HUES64 (cell line): Measurements from ENCODE around the gene CLEC1A.

Experiments used
- H3K27ac ChIP-seq: 2 replicates; pipeline ENCODE4 v1.7.0; 2013; ENCODE audit warnings: low read depth, low read length, inconsistent platforms
- H3K27me3 ChIP-seq: 2 replicates; pipeline ENCODE4 v1.6.1; 2013; ENCODE audit warnings: mild to moderate bottlenecking, low read length; ENCODE audit not compliant: insufficient read depth
- H3K36me3 ChIP-seq: 2 replicates; pipeline ENCODE4 v1.6.1; 2013; ENCODE audit warnings: mild to moderate bottlenecking, low read length; ENCODE audit not compliant: insufficient read depth
- H3K4me1 ChIP-seq: 2 replicates; pipeline ENCODE4 v1.6.1; 2013; ENCODE audit warnings: mild to moderate bottlenecking, low read length, moderate library complexity; ENCODE audit not compliant: insufficient read depth
- H3K4me3 ChIP-seq: 2 replicates; pipeline ENCODE4 v1.5.1; 2013; ENCODE audit warnings: mild to moderate bottlenecking, low read length, moderate library complexity
- H3K9ac ChIP-seq: 2 replicates; pipeline ENCODE4 v1.6.1; 2013; ENCODE audit warnings: mild to moderate bottlenecking, low read depth, low read length
- H3K9me3 ChIP-seq: 2 replicates; pipeline ENCODE4 v1.6.1; 2013; ENCODE audit warnings: low read depth, low read length; ENCODE audit not compliant: insufficient read depth
- WGBS: fragments of 150-250, 120-280 bp; methylation state at CpG from one replicate; pipeline ENCODE4 v1.1.7; 2013; ENCODE audit warnings: missing lambda C conversion rate; 5-methylcytosine and 5-hydroxymethylcytosine counted together

Gene CLEC1A

DNA sequence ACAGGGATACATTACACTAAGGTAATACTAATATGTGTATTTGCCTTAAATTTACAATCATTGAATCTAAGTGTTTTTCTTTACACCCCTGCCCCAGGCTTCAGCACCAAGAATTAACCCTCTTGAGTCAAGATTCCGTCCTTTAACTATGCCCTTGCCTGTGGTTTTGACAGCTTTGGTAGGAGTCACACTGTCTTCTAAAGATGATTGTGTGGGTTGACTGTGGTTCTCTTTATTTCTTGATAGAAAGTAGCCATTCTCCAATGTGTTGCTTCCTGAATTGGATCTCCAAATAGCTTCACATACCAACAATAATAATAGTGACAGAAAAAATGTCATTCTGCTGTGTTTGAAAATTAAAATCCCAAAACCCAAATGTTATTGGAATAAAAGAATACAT is 27.6 kb upstream of the CLEC1A start:
- H3K36me3 ChIP-seq, result no peaks in the 10 kb centered on the region
- H3K4me3 ChIP-seq, result no peak overlapping the region
- peaks cover 24% of the 10 kb centered on the region for H3K4me1 ChIP-seq
- H3K9ac ChIP-seq, result no peak overlapping the region
- H3K27me3 ChIP-seq, result no peaks in the 10 kb centered on the region
- no peaks in the 10 kb centered on the region for H3K9me3 ChIP-seq
- WGBS, result 95% methylated on average over 1 of the region's 1 CpG
- H3K27ac ChIP-seq, result no peak overlapping the region

DNA sequence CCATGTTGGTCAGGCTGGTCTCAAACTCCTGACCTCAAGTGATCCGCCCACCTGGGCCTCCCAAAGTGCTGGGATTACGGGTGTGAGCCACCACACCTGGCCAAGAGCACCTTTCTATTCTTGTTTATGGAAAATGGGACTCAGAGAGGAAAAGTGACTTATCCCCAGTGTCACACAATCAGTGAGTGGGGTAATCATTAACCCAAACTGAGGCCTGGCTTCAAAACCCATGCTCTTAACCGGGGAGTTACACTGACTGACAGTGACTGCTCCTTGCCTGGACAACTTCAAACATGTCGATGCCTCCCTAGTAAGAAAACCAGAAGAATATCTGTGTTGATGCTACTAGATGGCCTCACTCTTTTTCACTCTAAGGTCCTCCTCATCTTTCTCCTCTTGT is 23.9 kb upstream of the CLEC1A start:
- H3K27me3 ChIP-seq, result no peaks in the 10 kb centered on the region
- H3K27ac ChIP-seq, result no peak overlapping the region
- no peaks in the 10 kb centered on the region for H3K4me1 ChIP-seq
- H3K36me3 ChIP-seq, result no peaks in the 10 kb centered on the region
- no peaks in the 10 kb centered on the region for H3K9me3 ChIP-seq
- 86% methylated on average over 4 of the region's 4 CpGs for WGBS
- no peak overlapping the region for H3K9ac ChIP-seq
- no peak overlapping the region for H3K4me3 ChIP-seq

DNA sequence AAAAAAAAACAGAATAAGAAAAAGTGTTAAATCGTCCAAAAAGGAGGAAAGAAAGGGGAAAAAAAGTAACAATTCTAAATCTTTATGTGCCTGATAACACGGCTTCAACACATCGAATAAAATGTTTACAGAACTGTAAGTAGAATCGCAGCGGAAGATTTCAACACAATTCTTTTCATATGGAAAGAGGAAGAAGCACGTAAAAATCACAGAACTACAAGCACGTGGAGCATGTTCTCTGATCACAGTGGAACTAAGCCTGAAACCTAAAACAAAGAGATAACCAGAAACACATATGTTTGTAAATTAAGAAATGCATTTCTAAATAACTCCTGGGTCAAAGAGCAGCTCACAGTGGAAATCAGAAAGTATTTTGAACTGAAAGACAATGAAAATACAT is 22.5 kb upstream of the CLEC1A start:
- no peaks in the 10 kb centered on the region for H3K4me1 ChIP-seq
- no peak overlapping the region for H3K4me3 ChIP-seq
- H3K27me3 ChIP-seq, result no peaks in the 10 kb centered on the region
- H3K9me3 ChIP-seq, result no peaks in the 10 kb centered on the region
- WGBS, result 88% methylated on average over 7 of the region's 7 CpGs
- H3K9ac ChIP-seq, result no peak overlapping the region
- no peak overlapping the region for H3K27ac ChIP-seq
- no peaks in the 10 kb centered on the region for H3K36me3 ChIP-seq

DNA sequence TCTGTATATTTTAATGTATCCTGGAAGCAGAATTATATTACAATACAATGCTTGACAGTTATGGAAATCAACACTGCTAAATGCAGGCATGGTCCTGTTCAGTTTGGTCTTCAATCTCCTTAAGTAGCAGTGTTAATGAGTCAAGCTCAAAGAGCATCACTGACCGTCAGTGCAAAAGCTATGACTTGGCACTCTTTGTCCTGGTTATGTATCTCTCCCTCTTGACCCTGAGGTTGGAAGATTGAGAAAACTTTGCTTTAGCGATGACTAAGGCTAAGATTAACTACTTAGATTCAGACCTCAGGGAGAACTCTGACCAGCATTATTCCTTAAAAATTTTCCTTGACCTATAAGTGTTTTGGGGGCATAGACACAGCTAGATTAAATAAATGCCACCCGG is 20.3 kb upstream of the CLEC1A start:
- no peaks in the 10 kb centered on the region for H3K4me1 ChIP-seq
- WGBS, result 95% methylated on average over 2 of the region's 3 CpGs
- no peak overlapping the region for H3K4me3 ChIP-seq
- no peak overlapping the region for H3K9ac ChIP-seq
- no peak overlapping the region for H3K27ac ChIP-seq
- H3K9me3 ChIP-seq, result no peaks in the 10 kb centered on the region
- H3K27me3 ChIP-seq, result no peaks in the 10 kb centered on the region
- H3K36me3 ChIP-seq, result no peaks in the 10 kb centered on the region

DNA sequence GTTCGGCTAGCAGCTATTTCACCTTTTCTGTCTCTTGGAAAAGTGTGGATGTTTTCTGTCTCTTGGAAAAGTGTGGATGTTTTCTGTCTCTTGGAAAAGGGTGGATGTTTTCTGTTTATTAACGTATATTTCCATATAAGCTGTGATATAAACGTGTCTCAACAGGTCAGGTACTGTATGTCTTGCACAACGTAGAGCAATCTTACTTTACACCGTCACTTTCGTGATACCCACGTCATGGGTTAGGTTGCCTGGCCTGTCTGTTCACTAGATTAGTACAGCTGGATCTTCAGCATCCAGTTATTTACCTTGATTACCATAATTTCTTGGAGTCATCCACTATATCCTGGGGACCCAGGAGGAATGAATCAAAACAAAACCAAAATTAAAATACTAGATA is 17.1 kb upstream of the CLEC1A start:
- Histone ChIP-seq H3K4me1 (no peaks in the 10 kb centered on the region), H3K36me3 (no peaks in the 10 kb centered on the region), H3K27me3 (no peaks in the 10 kb centered on the region), H3K9ac (no peak overlapping the region), H3K9me3 (no peaks in the 10 kb centered on the region), H3K27ac (no peak overlapping the region), H3K4me3 (no peak overlapping the region)
- 96% methylated on average over 7 of the region's 7 CpGs for WGBS

DNA sequence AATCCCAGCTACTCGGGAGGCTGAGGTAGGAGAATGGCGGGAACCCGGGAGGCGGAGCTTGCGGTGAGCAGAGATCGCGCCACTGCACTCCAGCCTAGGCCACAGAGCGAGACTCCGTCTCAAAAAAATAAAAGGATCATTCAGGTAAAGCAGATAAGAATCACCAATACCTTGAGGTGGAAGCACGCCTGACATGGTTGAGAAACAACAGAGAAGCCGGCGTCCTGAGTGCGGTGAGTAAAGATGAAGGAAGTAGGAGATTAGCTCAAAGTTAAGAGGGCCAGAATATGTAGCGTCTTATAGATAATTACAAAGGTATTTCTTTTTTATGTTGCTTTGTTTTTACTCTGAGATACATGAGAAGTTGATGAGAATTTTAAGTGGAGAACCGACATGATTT is 16.5 kb upstream of the CLEC1A start:
- 93% methylated on average over 15 of the region's 15 CpGs for WGBS
- H3K4me1 ChIP-seq, result no peaks in the 10 kb centered on the region
- no peaks in the 10 kb centered on the region for H3K27me3 ChIP-seq
- H3K9me3 ChIP-seq, result no peaks in the 10 kb centered on the region
- no peak overlapping the region for H3K27ac ChIP-seq
- no peak overlapping the region for H3K9ac ChIP-seq
- H3K4me3 ChIP-seq, result no peak overlapping the region
- H3K36me3 ChIP-seq, result no peaks in the 10 kb centered on the region

DNA sequence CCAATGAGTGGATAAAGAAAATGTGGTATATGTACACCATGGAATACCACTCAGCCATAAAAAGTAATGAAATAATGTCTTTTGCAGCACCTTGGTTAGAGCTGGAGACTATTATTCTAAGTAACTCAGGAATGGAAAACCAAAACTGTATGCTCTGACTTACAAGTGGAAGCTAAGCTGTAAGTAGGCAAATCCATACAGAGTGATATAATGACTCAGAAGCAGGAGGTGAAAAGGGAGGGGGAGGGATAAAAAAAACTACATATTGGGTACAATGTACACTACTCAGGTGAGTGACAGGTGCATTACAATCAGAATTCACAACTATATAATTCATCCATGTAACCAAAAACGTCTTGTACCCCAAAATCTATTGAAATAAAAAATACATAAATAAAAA is 15.1 kb upstream of the CLEC1A start:
- Histone ChIP-seq H3K4me1 (no peaks in the 10 kb centered on the region), H3K27ac (no peak overlapping the region), H3K9ac (no peak overlapping the region), H3K4me3 (no peak overlapping the region), H3K9me3 (no peaks in the 10 kb centered on the region), H3K36me3 (no peaks in the 10 kb centered on the region), H3K27me3 (no peaks in the 10 kb centered on the region)
- no CpG with 5 or more reads among the region's 1 CpG for WGBS

DNA sequence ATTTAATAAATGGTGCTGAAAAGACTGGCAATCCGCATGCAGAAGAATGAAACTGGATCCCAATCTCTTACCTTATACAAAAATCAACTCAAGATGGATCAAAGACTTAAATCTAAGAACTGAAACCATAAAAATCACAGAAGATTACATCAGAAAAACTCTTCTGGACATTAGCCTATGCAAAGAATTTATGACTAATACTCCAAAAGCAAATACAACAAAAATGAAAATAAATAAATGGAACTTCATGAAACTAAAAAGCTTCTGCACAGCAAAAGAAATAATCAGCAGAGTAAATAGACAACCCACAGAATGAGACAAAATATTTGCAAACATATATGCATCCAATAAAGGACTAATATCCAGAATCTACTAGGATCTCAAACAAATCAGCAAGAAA is 14.3 kb upstream of the CLEC1A start:
- no peaks in the 10 kb centered on the region for H3K4me1 ChIP-seq
- no peak overlapping the region for H3K27ac ChIP-seq
- H3K9me3 ChIP-seq, result no peaks in the 10 kb centered on the region
- whole genome bisulfite sequencing, result 93% methylated on average over 1 of the region's 1 CpG
- H3K27me3 ChIP-seq, result no peaks in the 10 kb centered on the region
- H3K4me3 ChIP-seq, result no peak overlapping the region
- H3K36me3 ChIP-seq, result no peaks in the 10 kb centered on the region
- no peak overlapping the region for H3K9ac ChIP-seq

DNA sequence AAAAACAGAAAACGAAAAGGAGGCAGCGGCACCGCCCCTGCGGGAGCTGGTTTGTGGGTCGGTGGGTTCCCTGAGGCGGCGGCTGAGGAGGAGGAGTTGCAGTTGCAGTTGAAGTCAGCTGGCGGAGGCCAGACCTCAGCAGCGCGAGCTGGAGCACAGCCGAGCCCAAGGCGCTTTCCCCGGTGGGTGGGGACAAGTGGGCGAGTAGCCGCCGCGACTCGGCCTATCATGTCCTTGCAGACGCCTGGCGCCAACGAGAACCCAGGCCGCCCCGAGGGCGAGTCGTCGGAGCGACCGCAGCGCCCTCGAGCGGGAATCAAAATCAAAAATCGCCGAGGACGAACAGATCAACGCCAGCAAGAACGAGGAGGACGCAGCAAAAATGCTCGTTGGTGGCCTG is 12.7 kb upstream of the CLEC1A start:
- no peak overlapping the region for H3K27ac ChIP-seq
- no peaks in the 10 kb centered on the region for H3K27me3 ChIP-seq
- H3K4me1 ChIP-seq, result no peaks in the 10 kb centered on the region
- H3K9ac ChIP-seq, result no peak overlapping the region
- H3K4me3 ChIP-seq, result no peak overlapping the region
- 95% methylated on average over 38 of the region's 38 CpGs for WGBS
- H3K9me3 ChIP-seq, result no peaks in the 10 kb centered on the region
- H3K36me3 ChIP-seq, result no peaks in the 10 kb centered on the region

DNA sequence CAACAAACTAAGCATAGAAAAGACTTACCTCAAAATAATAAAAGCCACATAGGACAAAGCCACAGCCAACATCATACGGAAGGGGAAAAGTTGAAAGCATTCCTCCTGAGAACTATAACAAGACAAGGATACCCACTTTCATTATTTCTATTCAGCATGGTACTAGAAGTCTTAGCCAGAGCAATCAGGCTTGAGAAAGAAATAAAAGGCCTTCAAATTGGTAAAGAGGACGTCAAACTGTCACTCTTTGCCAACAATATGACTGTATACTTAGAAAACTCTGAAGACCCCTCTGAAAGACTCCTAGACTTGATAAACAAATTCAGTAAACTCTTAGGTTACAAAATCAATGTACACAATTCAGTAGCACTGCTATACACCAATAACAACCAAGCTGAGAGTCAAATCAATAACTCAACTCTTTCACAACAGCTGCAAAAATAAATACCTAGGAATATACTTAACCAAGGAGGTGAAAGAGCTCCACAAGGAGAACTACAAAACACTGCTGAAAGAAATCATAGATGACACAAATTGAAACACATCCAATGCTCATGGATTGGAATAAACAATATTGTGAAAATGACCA is 11.6 kb upstream of the CLEC1A start:
- no peak overlapping the region for H3K4me3 ChIP-seq
- H3K27ac ChIP-seq, result no peak overlapping the region
- no peaks in the 10 kb centered on the region for H3K36me3 ChIP-seq
- H3K9me3 ChIP-seq, result no peaks in the 10 kb centered on the region
- H3K9ac ChIP-seq, result no peak overlapping the region
- no peaks in the 10 kb centered on the region for H3K27me3 ChIP-seq
- no peaks in the 10 kb centered on the region for H3K4me1 ChIP-seq
- 93% methylated on average over 2 of the region's 2 CpGs for WGBS

DNA sequence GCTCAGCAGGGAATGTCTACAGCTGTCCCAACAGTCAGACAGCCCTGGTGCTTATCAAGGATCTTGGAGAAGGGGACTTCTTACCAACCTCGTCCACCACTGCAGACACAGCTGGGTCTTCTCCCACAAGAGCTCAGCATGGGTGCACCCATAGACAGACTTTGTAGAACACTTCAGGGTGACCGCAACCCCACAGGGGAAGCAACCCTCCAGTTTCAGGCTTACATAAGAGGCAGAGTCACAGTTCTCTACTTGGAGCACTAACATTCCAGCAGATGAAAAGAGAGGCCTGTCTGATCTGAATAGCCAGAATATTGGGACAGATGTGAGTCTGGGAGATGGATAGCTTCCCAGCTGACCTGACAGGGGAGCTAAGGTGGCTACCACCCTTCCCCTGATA is 3.5 kb upstream of the CLEC1A start:
- H3K36me3 ChIP-seq, result no peaks in the 10 kb centered on the region
- peaks cover 13% of the 10 kb centered on the region for H3K4me1 ChIP-seq
- no peaks in the 10 kb centered on the region for H3K27me3 ChIP-seq
- H3K9ac ChIP-seq, result no peak overlapping the region
- no peaks in the 10 kb centered on the region for H3K9me3 ChIP-seq
- H3K27ac ChIP-seq, result no peak overlapping the region
- 93% methylated on average over 2 of the region's 2 CpGs for WGBS
- no peak overlapping the region for H3K4me3 ChIP-seq

DNA sequence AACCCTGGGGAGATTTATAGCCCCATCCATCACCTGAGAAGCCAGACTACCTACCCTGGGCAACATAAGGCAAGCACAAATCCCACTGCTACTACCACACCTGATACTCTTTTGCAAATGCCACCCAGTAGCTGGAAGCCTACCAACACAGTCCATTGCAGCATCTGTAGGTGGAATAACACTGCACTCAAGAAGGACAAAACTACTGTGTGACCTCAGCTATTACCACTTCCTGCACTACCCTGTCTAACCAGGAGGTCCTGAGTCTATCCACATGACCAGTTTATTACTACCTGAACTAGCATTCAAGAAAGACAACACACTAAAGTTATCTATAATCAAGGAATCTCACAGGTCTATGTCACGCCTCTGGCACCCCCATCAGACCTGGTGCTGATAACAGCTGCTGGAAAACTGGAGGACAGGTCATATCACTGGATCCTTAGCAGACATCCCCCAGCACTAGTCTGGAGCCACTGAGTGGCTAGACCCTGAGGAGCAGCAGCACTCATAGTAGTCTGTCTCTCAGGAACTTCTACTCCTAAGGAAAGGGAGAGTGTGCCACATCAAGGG is 2.9 kb upstream of the CLEC1A start:
- Histone ChIP-seq H3K9me3 (no peaks in the 10 kb centered on the region), H3K4me1 (peaks cover 13% of the 10 kb centered on the region), H3K9ac (no peak overlapping the region), H3K4me3 (no peak overlapping the region), H3K27ac (no peak overlapping the region), H3K27me3 (no peaks in the 10 kb centered on the region), H3K36me3 (no peaks in the 10 kb centered on the region)
- WGBS, result 95% methylated on average over 1 of the region's 1 CpG
